ENCODE measurements around the gene ZSCAN5A.
"Not testable (repeated sequence)": the region's sequence is repeated elsewhere in the genome, so short reads cannot be mapped to it uniquely, and the experiment has no call there.

ZSCAN5A gene

GRCh38 chr19:56253737-56254136, 60.9 kb downstream of the ZSCAN5A start:
- Histone ChIP-seq H2BK120ac (ENCODE audit: insufficient read depth, low read length, poor library complexity) (no peak overlapping the region), H3K23ac (ENCODE audit: low read length) (no peak overlapping the region), H4K8ac (ENCODE audit: low read depth, low read length) (no peak overlapping the region), H4K12ac (ENCODE audit: low read depth, low read length) (no peak overlapping the region), H3K4ac (ENCODE audit: low read depth, low read length) (no peak overlapping the region), H3K27me3 (ENCODE audit: insufficient read depth, low read length) (no peaks in the 10 kb centered on the region), H3K27ac (ENCODE audit: low read depth, low read length) (no peak overlapping the region), H3K4me1 (ENCODE audit: control insufficient read depth in 1 of 2, insufficient read depth in 2 of 2, low read length in 2 of 2) (peaks cover 0 to 2% of the 10 kb centered on the region in 2 experiments), H3K36me3 (ENCODE audit: control insufficient read depth in 1 of 2, insufficient read depth in 2 of 2, low read length in 2 of 2) (no peaks in the 10 kb centered on the region), H3K14ac (ENCODE audit: low read length) (no peak overlapping the region), H3K9me3 (ENCODE audit: insufficient read depth, low read depth, low read length) (no peaks in the 10 kb centered on the region), H3K79me1 (ENCODE audit: low read length) (peaks cover 2% of the 10 kb centered on the region), H2BK5ac (ENCODE audit: low read depth, low read length, poor library complexity) (no peak overlapping the region), H3K9ac (ENCODE audit: low read length) (no peak overlapping the region), H3K18ac (ENCODE audit: low read length) (no peak overlapping the region), H2BK12ac (ENCODE audit: low read length) (no peak overlapping the region), H2AK5ac (ENCODE audit: low read length) (no peak overlapping the region), H4K91ac (ENCODE audit: low read depth, low read length) (no peak overlapping the region), H3K4me2 (ENCODE audit: low read length) (no peak overlapping the region), H3K4me3 (ENCODE audit: low read depth, low read length) (no peak overlapping the region), H2AFZ (ENCODE audit: insufficient read depth, low read length, poor library complexity) (no peak overlapping the region), H3K79me2 (ENCODE audit: control insufficient read depth, insufficient read depth, low read length, poor library complexity) (no peaks in the 10 kb centered on the region)
- DNase-seq: peak in 1 of 2 donors; percentile 75
- no CpG with 5 or more reads among the region's 5 CpGs for WGBS (ENCODE audit: extremely low coverage, insufficient coverage, insufficient read length)

GRCh38 chr19:56252699-56253422, 61.8 kb downstream of the ZSCAN5A start:
- Histone ChIP-seq H2BK12ac (ENCODE audit: low read length) (no peak overlapping the region), H3K79me1 (ENCODE audit: low read length) (peaks cover 2% of the 10 kb centered on the region), H4K91ac (ENCODE audit: low read depth, low read length) (peak overlapping the region; percentile 75), H3K9ac (ENCODE audit: low read length) (no peak overlapping the region), H3K9me3 (ENCODE audit: insufficient read depth, low read depth, low read length) (no peaks in the 10 kb centered on the region), H3K36me3 (ENCODE audit: control insufficient read depth in 1 of 2, insufficient read depth in 2 of 2, low read length in 2 of 2) (no peaks in the 10 kb centered on the region), H2BK5ac (ENCODE audit: low read depth, low read length, poor library complexity) (no peak overlapping the region), H3K4ac (ENCODE audit: low read depth, low read length) (no peak overlapping the region), H4K12ac (ENCODE audit: low read depth, low read length) (peak overlapping the region; percentile 92), H2AFZ (ENCODE audit: insufficient read depth, low read length, poor library complexity) (peak overlapping the region; percentile 91), H3K27ac (ENCODE audit: low read depth, low read length) (no peak overlapping the region), H3K27me3 (ENCODE audit: insufficient read depth, low read length) (no peaks in the 10 kb centered on the region), H3K14ac (ENCODE audit: low read length) (peak overlapping the region; percentile 63), H3K79me2 (ENCODE audit: control insufficient read depth, insufficient read depth, low read length, poor library complexity) (no peaks in the 10 kb centered on the region), H3K4me1 (ENCODE audit: control insufficient read depth in 1 of 2, insufficient read depth in 2 of 2, low read length in 2 of 2) (peaks cover 0 to 2% of the 10 kb centered on the region in 2 experiments), H3K4me2 (ENCODE audit: low read length) (no peak overlapping the region), H4K8ac (ENCODE audit: low read depth, low read length) (peak overlapping the region; percentile 99), H3K4me3 (ENCODE audit: low read depth, low read length) (no peak overlapping the region), H3K18ac (ENCODE audit: low read length) (no peak overlapping the region), H2BK120ac (ENCODE audit: insufficient read depth, low read length, poor library complexity) (peak overlapping the region; percentile 74), H2AK5ac (ENCODE audit: low read length) (no peak overlapping the region), H3K23ac (ENCODE audit: low read length) (no peak overlapping the region)
- no CpG with 5 or more reads among the region's 10 CpGs for WGBS (ENCODE audit: extremely low coverage, insufficient coverage, insufficient read length)
- peak; percentile 76 to 90 for DNase-seq

- not testable (repeated sequence) for H3K4me1 ChIP-seq (ENCODE audit: control insufficient read depth in 1 of 2, insufficient read depth in 2 of 2, low read length in 2 of 2); H4K8ac ChIP-seq (ENCODE audit: low read depth, low read length); H2AFZ ChIP-seq (ENCODE audit: insufficient read depth, low read length, poor library complexity); H2BK5ac ChIP-seq (ENCODE audit: low read depth, low read length, poor library complexity); H3K36me3 ChIP-seq (ENCODE audit: control insufficient read depth in 1 of 2, insufficient read depth in 2 of 2, low read length in 2 of 2); H3K27me3 ChIP-seq (ENCODE audit: insufficient read depth, low read length); H4K91ac ChIP-seq (ENCODE audit: low read depth, low read length); H3K9ac ChIP-seq (ENCODE audit: low read length); H3K4me2 ChIP-seq (ENCODE audit: low read length); H3K79me2 ChIP-seq (ENCODE audit: control insufficient read depth, insufficient read depth, low read length, poor library complexity); H3K14ac ChIP-seq (ENCODE audit: low read length); H2BK120ac ChIP-seq (ENCODE audit: insufficient read depth, low read length, poor library complexity); H3K18ac ChIP-seq (ENCODE audit: low read length); H3K79me1 ChIP-seq (ENCODE audit: low read length); H3K9me3 ChIP-seq (ENCODE audit: insufficient read depth, low read depth, low read length); H3K27ac ChIP-seq (ENCODE audit: low read depth, low read length); H3K4ac ChIP-seq (ENCODE audit: low read depth, low read length); H4K12ac ChIP-seq (ENCODE audit: low read depth, low read length); H3K23ac ChIP-seq (ENCODE audit: low read length); H2AK5ac ChIP-seq (ENCODE audit: low read length); DNase-seq; H2BK12ac ChIP-seq (ENCODE audit: low read length); H3K4me3 ChIP-seq (ENCODE audit: low read depth, low read length)
- no CpG with 5 or more reads among the region's 8 CpGs for WGBS (ENCODE audit: extremely low coverage, insufficient coverage, insufficient read length)
Observed at GRCh38 chr19:56248736-56249338, 65.8 kb downstream of the ZSCAN5A start.

GRCh38 chr19:56245764-56246163, 68.9 kb downstream of the ZSCAN5A start:
- not testable (repeated sequence) for H2AFZ ChIP-seq (ENCODE audit: insufficient read depth, low read length, poor library complexity); H4K12ac ChIP-seq (ENCODE audit: low read depth, low read length); DNase-seq; H2BK12ac ChIP-seq (ENCODE audit: low read length); H3K36me3 ChIP-seq (ENCODE audit: control insufficient read depth in 1 of 2, insufficient read depth in 2 of 2, low read length in 2 of 2); H3K4ac ChIP-seq (ENCODE audit: low read depth, low read length); H2BK5ac ChIP-seq (ENCODE audit: low read depth, low read length, poor library complexity); H2AK5ac ChIP-seq (ENCODE audit: low read length); H3K9ac ChIP-seq (ENCODE audit: low read length); H3K18ac ChIP-seq (ENCODE audit: low read length); H3K27me3 ChIP-seq (ENCODE audit: insufficient read depth, low read length); H3K79me1 ChIP-seq (ENCODE audit: low read length); H3K4me2 ChIP-seq (ENCODE audit: low read length); H3K79me2 ChIP-seq (ENCODE audit: control insufficient read depth, insufficient read depth, low read length, poor library complexity); H3K4me3 ChIP-seq (ENCODE audit: low read depth, low read length); H3K9me3 ChIP-seq (ENCODE audit: insufficient read depth, low read depth, low read length); H3K4me1 ChIP-seq (ENCODE audit: control insufficient read depth in 1 of 2, insufficient read depth in 2 of 2, low read length in 2 of 2); H3K23ac ChIP-seq (ENCODE audit: low read length); H2BK120ac ChIP-seq (ENCODE audit: insufficient read depth, low read length, poor library complexity); H4K91ac ChIP-seq (ENCODE audit: low read depth, low read length); H3K14ac ChIP-seq (ENCODE audit: low read length); H4K8ac ChIP-seq (ENCODE audit: low read depth, low read length); H3K27ac ChIP-seq (ENCODE audit: low read depth, low read length)
- WGBS (ENCODE audit: extremely low coverage, insufficient coverage, insufficient read length): no CpG with 5 or more reads among the region's 4 CpGs
